Neuronal stem cell (in vitro differentiated cells): ENCODE results near the gene SND1.

Source experiments
- DNase-seq: peaks from one replicate; pipeline ENCODE4 v3.0.0-alpha.2; 2013; ENCODE audit warnings: low spot score
- H2AFZ ChIP-seq: one replicate; pipeline ENCODE4 v1.6.1; 2013; ENCODE audit warnings: mild to moderate bottlenecking, low read length, inconsistent platforms
- H2AK5ac ChIP-seq: 2 replicates; pipeline ENCODE4 v1.6.1; 2013; ENCODE audit warnings: low read depth, mild to moderate bottlenecking, inconsistent platforms, low read length, moderate library complexity, mixed read lengths
- H2BK120ac ChIP-seq: 2 replicates; pipeline ENCODE4 v1.6.1; 2013; ENCODE audit warnings: low read depth, mild to moderate bottlenecking, inconsistent platforms, low read length, moderate library complexity, mixed read lengths
- H2BK12ac ChIP-seq: one replicate; pipeline ENCODE4 v1.6.1; 2013; ENCODE audit warnings: low read length, inconsistent platforms
- H2BK15ac ChIP-seq: 2 replicates; pipeline ENCODE4 v1.6.1; 2013; ENCODE audit warnings: mild to moderate bottlenecking, low read length, inconsistent platforms, mixed read lengths
- H2BK5ac ChIP-seq: one replicate; pipeline ENCODE4 v1.6.1; 2013; ENCODE audit warnings: inconsistent platforms, mild to moderate bottlenecking, low read length, moderate library complexity
- H3K14ac ChIP-seq: one replicate; pipeline ENCODE4 v1.6.1; 2013; ENCODE audit warnings: low read length, inconsistent platforms
- H3K18ac ChIP-seq: 2 replicates; pipeline ENCODE4 v1.6.1; 2013; ENCODE audit warnings: low read length, inconsistent platforms
- H3K23ac ChIP-seq: 2 replicates; pipeline ENCODE4 v1.6.1; 2013; ENCODE audit warnings: low read depth, mild to moderate bottlenecking, mixed read lengths, low read length, inconsistent platforms; ENCODE audit not compliant: poor library complexity
- H3K27ac ChIP-seq: replicated peaks from 3 replicates; pipeline ENCODE4 v1.5.1; 2013; ENCODE audit warnings: low read length, inconsistent platforms
- H3K27me3 ChIP-seq, 3 experiments: 2 replicates each; pipeline ENCODE4 v1.6.1; 2013; ENCODE audit warnings: low read length in 3 of 3, mild to moderate bottlenecking in 2 of 3, inconsistent platforms in 1 of 3, low read depth in 1 of 3, mixed read lengths in 1 of 3, moderate library complexity in 1 of 3; ENCODE audit not compliant: control insufficient read depth in 3 of 3, insufficient read depth in 3 of 3
- H3K36me3 ChIP-seq, 2 donors: replicated peaks in 1 of 2; 2 replicates each; pipeline ENCODE4 v1.6.1; 2013; ENCODE audit warnings: low read length in 2 of 2; ENCODE audit not compliant: control insufficient read depth in 2 of 2, insufficient read depth in 2 of 2
- H3K4ac ChIP-seq: 2 replicates; pipeline ENCODE4 v1.6.1; 2013; ENCODE audit warnings: inconsistent platforms, mild to moderate bottlenecking, low read length, moderate library complexity
- H3K4me1 ChIP-seq, 2 donors: 1 replicate in 1 of 2; 2 replicates in 1 of 2; pipeline ENCODE4 v1.6.1; 2013; ENCODE audit warnings: low read length in 2 of 2, low read depth in 1 of 2; ENCODE audit not compliant: control insufficient read depth in 2 of 2, insufficient read depth in 1 of 2
- H3K4me2 ChIP-seq: one replicate; pipeline ENCODE4 v1.6.1; 2013; ENCODE audit warnings: mild to moderate bottlenecking, low read length, inconsistent platforms; ENCODE audit not compliant: insufficient read depth, poor library complexity, severe bottlenecking
- H3K4me3 ChIP-seq, 2 donors: 2 replicates each; pipeline ENCODE4 v1.5.1; 2013; ENCODE audit warnings: low read length in 2 of 2, mild to moderate bottlenecking in 2 of 2, inconsistent platforms in 1 of 2, moderate library complexity in 1 of 2
- H3K79me1 ChIP-seq: one replicate; pipeline ENCODE4 v1.6.1; 2013; ENCODE audit warnings: low read depth, mild to moderate bottlenecking, inconsistent platforms, low read length, moderate library complexity
- H3K9ac ChIP-seq: one replicate; pipeline ENCODE4 v1.6.1; 2013; ENCODE audit warnings: mild to moderate bottlenecking, low read depth, low read length, inconsistent platforms; ENCODE audit not compliant: poor library complexity
- H3K9me3 ChIP-seq, 2 donors: replicated peaks in 1 of 2; 2 replicates each; pipeline versions ENCODE3 to v1.6.1; 2013; ENCODE audit warnings: low read length in 2 of 2, mild to moderate bottlenecking in 2 of 2, inconsistent platforms in 1 of 2, low read depth in 1 of 2, mixed read lengths in 1 of 2, moderate library complexity in 1 of 2; ENCODE audit not compliant: control insufficient read depth in 2 of 2, insufficient read depth in 1 of 2
- H4K8ac ChIP-seq: one replicate; pipeline ENCODE4 v1.6.1; 2013; ENCODE audit warnings: low read depth, mild to moderate bottlenecking, inconsistent platforms, low read length, moderate library complexity
- H4K91ac ChIP-seq: one replicate; pipeline ENCODE4 v1.6.1; 2013; ENCODE audit warnings: low read length, low read depth, mild to moderate bottlenecking, inconsistent platforms; ENCODE audit not compliant: poor library complexity
- WGBS, 2 donors: extraction: QIAGEN DNeasy Blood & Tissue Kit; methylation state at CpG; one replicate each; pipeline ENCODE4 v1.1.7; 2013; ENCODE audit warnings: missing lambda C conversion rate in 2 of 2, mixed read lengths in 1 of 2; ENCODE audit not compliant: insufficient read length in 2 of 2, insufficient replicate concordance in 1 of 2; ENCODE audit errors: extremely low coverage in 2 of 2; 5-methylcytosine and 5-hydroxymethylcytosine counted together

Gene SND1

GRCh38 chr7:128081808-128082207 lies 429.8 kb downstream of the SND1 start:
- H3K18ac ChIP-seq = peak overlapping the region; percentile 24
- H3K4me2 ChIP-seq = no peak overlapping the region
- no peaks in the 10 kb centered on the region for H3K9me3 ChIP-seq
- H3K9ac ChIP-seq = no peak overlapping the region
- H3K27me3 ChIP-seq = no peaks in the 10 kb centered on the region
- no peak overlapping the region for H3K4ac ChIP-seq
- no peak overlapping the region for H2BK120ac ChIP-seq
- H3K4me1 ChIP-seq = peaks cover 21 to 23% of the 10 kb centered on the region in 2 donors
- H2BK12ac ChIP-seq = peak overlapping the region; percentile 63
- H3K4me3 ChIP-seq = no peak overlapping the region
- no peak for DNase-seq
- no peak overlapping the region for H2AFZ ChIP-seq
- peak overlapping the region; percentile 27 for H3K23ac ChIP-seq
- no peak overlapping the region for H4K8ac ChIP-seq
- peak overlapping the region; percentile 61 for H2AK5ac ChIP-seq
- peaks cover 10 to 82% of the 10 kb centered on the region in 2 donors for H3K36me3 ChIP-seq
- H2BK5ac ChIP-seq = peak overlapping the region; percentile 25
- WGBS, 2 donors = no CpG with 5 or more reads among the region's 8 CpGs
- no peaks in the 10 kb centered on the region for H3K79me1 ChIP-seq
- H2BK15ac ChIP-seq = no peak overlapping the region
- peak overlapping the region; percentile 60 for H3K14ac ChIP-seq
- H3K27ac ChIP-seq = no peak overlapping the region
- H4K91ac ChIP-seq = peak overlapping the region; percentile 15

- no peaks in the 10 kb centered on the region for H3K79me1 ChIP-seq
- no peak overlapping the region for H3K4ac ChIP-seq
- no peak overlapping the region for H3K27ac ChIP-seq
- no peak overlapping the region for H3K23ac ChIP-seq
- H3K36me3 ChIP-seq = peaks cover 10 to 87% of the 10 kb centered on the region in 2 donors
- H2BK15ac ChIP-seq = no peak overlapping the region
- H3K18ac ChIP-seq = peak overlapping the region; percentile 24
- no peak overlapping the region for H2BK120ac ChIP-seq
- H3K9me3 ChIP-seq = no peaks in the 10 kb centered on the region
- H3K4me1 ChIP-seq = peaks cover 18 to 23% of the 10 kb centered on the region in 2 donors
- H3K9ac ChIP-seq = no peak overlapping the region
- H4K8ac ChIP-seq = no peak overlapping the region
- WGBS, 2 donors = no CpG with 5 or more reads among the region's 8 CpGs
- no peaks in the 10 kb centered on the region for H3K27me3 ChIP-seq
- no peak for DNase-seq
- no peak overlapping the region for H2AK5ac ChIP-seq
- no peak overlapping the region for H3K4me3 ChIP-seq
- H2BK12ac ChIP-seq = no peak overlapping the region
- no peak overlapping the region for H3K14ac ChIP-seq
- H3K4me2 ChIP-seq = no peak overlapping the region
- no peak overlapping the region for H4K91ac ChIP-seq
- H2AFZ ChIP-seq = no peak overlapping the region
- peak overlapping the region; percentile 25 for H2BK5ac ChIP-seq
Measured at GRCh38 chr7:128082431-128082830, 430.4 kb downstream of the SND1 start.

DNA sequence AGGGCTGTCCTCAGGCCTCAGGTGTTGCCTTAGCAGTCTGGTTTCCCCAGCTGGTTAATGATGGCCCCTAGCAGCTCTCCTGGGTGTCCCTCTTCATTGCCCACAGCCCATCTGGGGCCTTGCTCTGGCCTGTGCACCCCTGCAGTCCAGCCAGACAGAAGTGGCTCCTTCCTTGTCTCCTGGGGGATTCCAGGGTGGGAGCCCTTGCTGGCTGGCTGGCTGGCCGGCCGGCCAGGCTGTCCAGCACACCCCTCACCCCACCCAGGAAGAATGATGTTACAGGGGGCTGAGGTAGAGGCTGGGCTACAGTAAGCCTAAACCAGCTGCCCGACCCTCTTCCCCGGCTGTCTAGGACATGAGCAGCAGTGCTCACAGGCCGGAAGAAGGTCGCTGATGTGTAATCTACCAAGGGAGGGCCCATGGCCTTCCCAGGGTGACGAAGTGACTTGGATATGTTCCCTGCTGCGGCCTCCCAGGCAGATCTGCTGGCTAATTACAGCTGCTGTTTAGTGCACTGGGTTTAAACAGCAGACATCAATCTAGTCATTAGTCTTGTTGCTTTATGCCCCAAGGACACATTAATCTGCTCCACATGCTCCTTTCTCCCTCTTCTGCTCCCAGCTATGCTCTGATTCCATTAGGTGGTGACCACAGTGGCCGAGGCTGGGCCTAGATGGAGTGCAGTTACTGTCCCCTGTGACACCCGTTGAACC lies 433.1 kb downstream of the SND1 start:
- Histone ChIP-seq H3K9ac (no peak overlapping the region), H3K4me2 (no peak overlapping the region), H3K27me3 (no peaks in the 10 kb centered on the region), H3K79me1 (no peaks in the 10 kb centered on the region), H4K8ac (no peak overlapping the region), H2BK15ac (no peak overlapping the region), H4K91ac (no peak overlapping the region), H3K4me1 (peaks cover 18 to 23% of the 10 kb centered on the region in 2 donors), H3K4me3 (no peak overlapping the region), H3K23ac (peak overlapping the region; percentile 38), H3K9me3 (no peaks in the 10 kb centered on the region), H2BK5ac (no peak overlapping the region), H2BK12ac (no peak overlapping the region), H3K27ac (no peak overlapping the region), H3K4ac (no peak overlapping the region), H3K18ac (no peak overlapping the region), H3K36me3 (peaks cover 18 to 82% of the 10 kb centered on the region in 2 donors), H2AFZ (no peak overlapping the region), H2AK5ac (no peak overlapping the region), H3K14ac (no peak overlapping the region), H2BK120ac (no peak overlapping the region)
- DNase-seq = no peak
- WGBS, 2 donors = no CpG with 5 or more reads among the region's 10 CpGs

- H3K4me3 ChIP-seq = no peak overlapping the region
- no peak overlapping the region for H2BK12ac ChIP-seq
- peak overlapping the region; percentile 73 for H2BK5ac ChIP-seq
- H3K4me1 ChIP-seq = peaks cover 0 to 3% of the 10 kb centered on the region in 2 donors
- no peak overlapping the region for H4K8ac ChIP-seq
- no peak overlapping the region for H2AK5ac ChIP-seq
- no peak overlapping the region for H3K14ac ChIP-seq
- H3K9me3 ChIP-seq = no peaks in the 10 kb centered on the region
- no peaks in the 10 kb centered on the region for H3K27me3 ChIP-seq
- H2BK120ac ChIP-seq = no peak overlapping the region
- no CpG with 5 or more reads among the region's 10 CpGs for WGBS, 2 donors
- H2BK15ac ChIP-seq = no peak overlapping the region
- no peak for DNase-seq
- H3K4me2 ChIP-seq = no peak overlapping the region
- no peak overlapping the region for H3K18ac ChIP-seq
- peak overlapping the region; percentile 10 for H3K23ac ChIP-seq
- no peak overlapping the region for H3K27ac ChIP-seq
- no peak overlapping the region for H4K91ac ChIP-seq
- no peak overlapping the region for H3K4ac ChIP-seq
- H3K79me1 ChIP-seq = no peaks in the 10 kb centered on the region
- H3K36me3 ChIP-seq = peaks cover 24 to 83% of the 10 kb centered on the region in 2 donors
- H2AFZ ChIP-seq = no peak overlapping the region
- no peak overlapping the region for H3K9ac ChIP-seq
Measured at GRCh38 chr7:128090492-128090891, 438.5 kb downstream of the SND1 start.
